Fibroblast of lung (primary cell): ENCODE measurements around the gene C20orf204.

Source experiments
- EZH2 ChIP-seq: IDR thresholded peaks from 2 replicates; pipeline ENCODE4 v1.5.1; 2012; ENCODE audit warnings: low read length, control low read depth, mild to moderate bottlenecking; ENCODE audit errors: missing control alignments
- TF ChIP-seq, protein P1 (sequence below), 2 donors: IDR thresholded peaks in 1 of 2; conservative IDR thresholded peaks in 1 of 2; 1 replicate in 1 of 2; 2 replicates in 1 of 2; pipeline ENCODE4 v1.5.1; 2011 to 2012; ENCODE audit warnings: low read length in 2 of 2, control low read depth in 1 of 2, inconsistent platforms in 1 of 2, low read depth in 1 of 2, mild to moderate bottlenecking in 1 of 2

DNA sequence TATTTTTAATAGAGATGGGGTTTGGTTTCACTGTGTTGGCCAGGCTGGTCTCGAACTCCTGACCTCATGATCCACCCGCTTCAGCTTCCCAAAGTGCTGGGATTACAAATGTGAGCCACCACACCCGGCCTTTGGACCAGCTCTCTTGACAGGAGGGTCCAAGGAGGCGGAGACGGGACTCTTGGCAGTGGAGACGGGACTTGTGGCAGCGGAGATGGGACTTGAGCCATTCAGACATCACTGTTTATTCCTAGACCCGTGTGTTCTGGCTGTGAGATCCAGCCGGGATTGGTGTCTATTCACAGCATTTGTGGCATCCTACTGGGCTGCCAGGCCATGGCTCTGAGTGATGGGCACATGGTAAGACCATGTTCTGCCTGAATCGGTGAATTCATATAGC lies 29.5 kb upstream of the C20orf204 start:
- TF ChIP-seq, protein P1, sequence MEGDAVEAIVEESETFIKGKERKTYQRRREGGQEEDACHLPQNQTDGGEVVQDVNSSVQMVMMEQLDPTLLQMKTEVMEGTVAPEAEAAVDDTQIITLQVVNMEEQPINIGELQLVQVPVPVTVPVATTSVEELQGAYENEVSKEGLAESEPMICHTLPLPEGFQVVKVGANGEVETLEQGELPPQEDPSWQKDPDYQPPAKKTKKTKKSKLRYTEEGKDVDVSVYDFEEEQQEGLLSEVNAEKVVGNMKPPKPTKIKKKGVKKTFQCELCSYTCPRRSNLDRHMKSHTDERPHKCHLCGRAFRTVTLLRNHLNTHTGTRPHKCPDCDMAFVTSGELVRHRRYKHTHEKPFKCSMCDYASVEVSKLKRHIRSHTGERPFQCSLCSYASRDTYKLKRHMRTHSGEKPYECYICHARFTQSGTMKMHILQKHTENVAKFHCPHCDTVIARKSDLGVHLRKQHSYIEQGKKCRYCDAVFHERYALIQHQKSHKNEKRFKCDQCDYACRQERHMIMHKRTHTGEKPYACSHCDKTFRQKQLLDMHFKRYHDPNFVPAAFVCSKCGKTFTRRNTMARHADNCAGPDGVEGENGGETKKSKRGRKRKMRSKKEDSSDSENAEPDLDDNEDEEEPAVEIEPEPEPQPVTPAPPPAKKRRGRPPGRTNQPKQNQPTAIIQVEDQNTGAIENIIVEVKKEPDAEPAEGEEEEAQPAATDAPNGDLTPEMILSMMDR (conservative IDR thresholded peaks at IDR 0.05 in 1 of 2, IDR thresholded peaks at IDR 0.05 in 1 of 2; ENCODE audit: low read depth in 1 of 2, low read length in 2 of 2), result no peak
- TF ChIP-seq EZH2, result no peak
